ENCODE measurements around the gene MSRB1.

MSRB1 gene

DNA sequence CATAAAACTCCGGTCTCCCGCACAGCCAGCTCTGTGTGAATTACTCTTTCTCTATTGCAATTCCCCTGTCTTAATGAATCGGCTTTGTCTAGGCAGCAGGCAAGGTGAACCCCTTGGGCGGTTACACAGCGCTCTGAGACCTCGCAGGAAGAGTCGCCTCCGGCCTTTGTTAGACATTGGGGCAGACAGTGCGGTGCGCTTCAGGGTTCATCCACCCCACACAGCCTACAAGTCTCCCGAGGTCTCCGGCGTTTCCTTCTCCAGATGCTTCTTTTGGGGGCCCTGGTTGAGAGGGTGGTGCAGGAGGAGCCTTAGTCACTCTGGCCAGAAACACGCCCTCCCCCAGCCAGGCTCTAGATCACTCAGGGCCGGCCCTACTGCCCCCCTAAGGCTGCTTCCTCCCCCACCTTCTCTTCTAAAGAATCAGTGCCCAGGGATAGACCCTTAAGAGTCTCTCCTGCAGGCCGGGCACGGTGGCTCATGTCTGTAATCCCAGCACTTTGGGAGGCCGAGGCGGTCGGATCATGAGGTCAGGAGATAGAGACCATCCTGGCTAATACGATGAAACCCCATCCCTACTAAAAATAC, 1.7 kb upstream of the MSRB1 start:
- no peaks in the 10 kb centered on the region for H3K9me3 ChIP-seq (ENCODE audit: control insufficient read depth, insufficient read depth, low read length)
- TF ChIP-seq EZH2phosphoT487 (IDR thresholded peaks at IDR 0.05; ENCODE audit: borderline replicate concordance, low read length): no peak
- TF ChIP-seq, protein P1, sequence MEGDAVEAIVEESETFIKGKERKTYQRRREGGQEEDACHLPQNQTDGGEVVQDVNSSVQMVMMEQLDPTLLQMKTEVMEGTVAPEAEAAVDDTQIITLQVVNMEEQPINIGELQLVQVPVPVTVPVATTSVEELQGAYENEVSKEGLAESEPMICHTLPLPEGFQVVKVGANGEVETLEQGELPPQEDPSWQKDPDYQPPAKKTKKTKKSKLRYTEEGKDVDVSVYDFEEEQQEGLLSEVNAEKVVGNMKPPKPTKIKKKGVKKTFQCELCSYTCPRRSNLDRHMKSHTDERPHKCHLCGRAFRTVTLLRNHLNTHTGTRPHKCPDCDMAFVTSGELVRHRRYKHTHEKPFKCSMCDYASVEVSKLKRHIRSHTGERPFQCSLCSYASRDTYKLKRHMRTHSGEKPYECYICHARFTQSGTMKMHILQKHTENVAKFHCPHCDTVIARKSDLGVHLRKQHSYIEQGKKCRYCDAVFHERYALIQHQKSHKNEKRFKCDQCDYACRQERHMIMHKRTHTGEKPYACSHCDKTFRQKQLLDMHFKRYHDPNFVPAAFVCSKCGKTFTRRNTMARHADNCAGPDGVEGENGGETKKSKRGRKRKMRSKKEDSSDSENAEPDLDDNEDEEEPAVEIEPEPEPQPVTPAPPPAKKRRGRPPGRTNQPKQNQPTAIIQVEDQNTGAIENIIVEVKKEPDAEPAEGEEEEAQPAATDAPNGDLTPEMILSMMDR (IDR thresholded peaks at IDR 0.05; ENCODE audit: low read depth, low read length, poor library complexity, severe bottlenecking): no peak
- no peaks in the 10 kb centered on the region for H3F3A ChIP-seq (ENCODE audit: control insufficient read depth, insufficient read depth)
- H3K4me1 ChIP-seq (ENCODE audit: control insufficient read depth, low read length): peaks cover 20% of the 10 kb centered on the region
- no peaks in the 10 kb centered on the region for H3K27me3 ChIP-seq (ENCODE audit: control insufficient read depth, low read length)
- no peaks in the 10 kb centered on the region for H3K36me3 ChIP-seq (ENCODE audit: control insufficient read depth, low read length)
- no peaks in the 10 kb centered on the region for H3K79me2 ChIP-seq (ENCODE audit: control insufficient read depth, low read length)
- H3K4me2 ChIP-seq (ENCODE audit: low read length): no peak overlapping the region
- no peak overlapping the region for H3K27ac ChIP-seq (ENCODE audit: low read depth, low read length)
- H3K4me3 ChIP-seq (ENCODE audit: low read length): no peak overlapping the region
- H3K9me2 ChIP-seq (replicated peaks; ENCODE audit: control insufficient read depth, low read length): no peaks in the 10 kb centered on the region
- no peaks in the 10 kb centered on the region for H4K20me1 ChIP-seq (ENCODE audit: control insufficient read depth, insufficient read depth, low read depth, low read length)

GRCh38 chr16:1942047-1942809, 771 bp downstream of the MSRB1 start:
- TF ChIP-seq, protein P1 (IDR thresholded peaks at IDR 0.05; ENCODE audit: low read depth, low read length, poor library complexity, severe bottlenecking): no peak
- no peak for TF ChIP-seq EZH2phosphoT487 (IDR thresholded peaks at IDR 0.05; ENCODE audit: borderline replicate concordance, low read length)
- H3K79me2 ChIP-seq (ENCODE audit: control insufficient read depth, low read length): no peaks in the 10 kb centered on the region
- H3K27ac ChIP-seq (ENCODE audit: low read depth, low read length): no peak overlapping the region
- no peaks in the 10 kb centered on the region for H4K20me1 ChIP-seq (ENCODE audit: control insufficient read depth, insufficient read depth, low read depth, low read length)
- peak overlapping the region; percentile 84 for H3K4me2 ChIP-seq (ENCODE audit: low read length)
- H3K9me2 ChIP-seq (replicated peaks; ENCODE audit: control insufficient read depth, low read length): no peaks in the 10 kb centered on the region
- H3K36me3 ChIP-seq (ENCODE audit: control insufficient read depth, low read length): no peaks in the 10 kb centered on the region
- peaks cover 20% of the 10 kb centered on the region for H3K4me1 ChIP-seq (ENCODE audit: control insufficient read depth, low read length)
- H3F3A ChIP-seq (ENCODE audit: control insufficient read depth, insufficient read depth): no peaks in the 10 kb centered on the region
- H3K4me3 ChIP-seq (ENCODE audit: low read length): peak overlapping the region; percentile 76
- H3K9me3 ChIP-seq (ENCODE audit: control insufficient read depth, insufficient read depth, low read length): no peaks in the 10 kb centered on the region
- no peaks in the 10 kb centered on the region for H3K27me3 ChIP-seq (ENCODE audit: control insufficient read depth, low read length)

DNA sequence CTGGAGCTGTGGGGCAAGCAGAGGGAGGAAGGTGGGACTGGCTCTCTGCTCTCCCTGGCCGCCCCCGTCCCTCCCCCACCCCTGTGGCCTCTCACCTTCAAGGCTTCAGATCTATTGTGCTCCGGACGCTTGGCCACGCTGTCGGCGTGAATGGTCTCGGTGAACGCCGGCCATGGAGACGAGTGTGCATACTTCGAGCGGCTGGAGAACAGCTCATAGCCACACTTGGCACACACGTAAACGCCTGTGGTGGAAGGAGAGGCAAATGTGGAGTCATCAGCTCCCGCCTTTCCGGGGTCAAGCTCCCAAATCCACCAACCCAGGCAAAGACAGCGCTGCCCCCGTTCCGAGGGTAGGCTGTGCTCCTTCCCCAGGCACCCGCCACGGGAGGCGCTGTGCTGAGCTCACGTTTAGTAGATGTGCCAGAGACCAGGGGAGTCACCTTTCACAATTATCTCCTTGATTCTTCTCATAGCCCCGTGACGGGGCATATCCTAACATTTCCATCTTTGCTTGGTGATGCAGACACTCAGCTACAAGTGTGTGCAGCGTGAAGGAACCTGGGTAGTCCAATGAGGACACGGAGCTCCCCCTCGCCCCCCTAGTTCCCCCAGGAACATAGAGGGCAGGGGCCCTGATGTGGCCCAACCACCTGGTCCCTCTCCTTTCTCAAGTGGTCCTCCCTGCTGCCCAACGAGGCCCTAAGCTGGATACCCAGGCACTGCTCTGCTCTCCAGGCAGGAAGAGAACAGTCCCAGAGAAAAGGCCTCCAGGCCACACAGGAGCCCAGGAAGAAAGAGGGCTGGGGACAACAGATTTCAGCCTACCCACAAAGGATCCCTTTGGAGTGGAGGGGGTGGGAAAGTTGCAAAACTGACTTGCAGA, 1.6 kb downstream of the MSRB1 start:
- no peak overlapping the region for H3K27ac ChIP-seq (ENCODE audit: low read depth, low read length)
- no peaks in the 10 kb centered on the region for H3K9me2 ChIP-seq (replicated peaks; ENCODE audit: control insufficient read depth, low read length)
- H3K79me2 ChIP-seq (ENCODE audit: control insufficient read depth, low read length): no peaks in the 10 kb centered on the region
- H3K27me3 ChIP-seq (ENCODE audit: control insufficient read depth, low read length): no peaks in the 10 kb centered on the region
- no peaks in the 10 kb centered on the region for H3K9me3 ChIP-seq (ENCODE audit: control insufficient read depth, insufficient read depth, low read length)
- peaks cover 20% of the 10 kb centered on the region for H3K4me1 ChIP-seq (ENCODE audit: control insufficient read depth, low read length)
- no peaks in the 10 kb centered on the region for H3K36me3 ChIP-seq (ENCODE audit: control insufficient read depth, low read length)
- no peak for TF ChIP-seq EZH2phosphoT487 (IDR thresholded peaks at IDR 0.05; ENCODE audit: borderline replicate concordance, low read length)
- TF ChIP-seq, protein P1 (IDR thresholded peaks at IDR 0.05; ENCODE audit: low read depth, low read length, poor library complexity, severe bottlenecking): no peak
- peak overlapping the region; percentile 76; the same call in 1 of the 2 replicates for H3K4me3 ChIP-seq (ENCODE audit: low read length)
- H4K20me1 ChIP-seq (ENCODE audit: control insufficient read depth, insufficient read depth, low read depth, low read length): no peaks in the 10 kb centered on the region
- H3K4me2 ChIP-seq (ENCODE audit: low read length): peak overlapping the region; percentile 84; the same call in 1 of the 2 replicates
- H3F3A ChIP-seq (ENCODE audit: control insufficient read depth, insufficient read depth): no peaks in the 10 kb centered on the region

Data from DOHH2 (cell line).